Mesenchymal stem cell (in vitro differentiated cells and primary cell): ENCODE measurements around the gene LSP1.

Experiments
- DNase-seq: peaks from one replicate; pipeline ENCODE4 v3.0.0-alpha.2; 2013
- H2AFZ ChIP-seq: one replicate; pipeline ENCODE4 v1.6.1; 2013; ENCODE audit warnings: low read depth, mild to moderate bottlenecking, control low read depth, inconsistent platforms, low read length, moderate library complexity
- H2AK5ac ChIP-seq: 2 replicates; pipeline ENCODE4 v1.6.1; 2013; ENCODE audit warnings: low read length, moderate library complexity, mild to moderate bottlenecking, inconsistent platforms; ENCODE audit not compliant: severe bottlenecking
- H2BK120ac ChIP-seq: one replicate; pipeline ENCODE4 v1.6.1; 2013; ENCODE audit warnings: low read depth, mild to moderate bottlenecking, inconsistent platforms, low read length, moderate library complexity
- H2BK12ac ChIP-seq, 2 experiments: one replicate each; pipeline ENCODE4 v1.6.1; 2013; ENCODE audit warnings: inconsistent platforms in 2 of 2, low read length in 2 of 2, mild to moderate bottlenecking in 2 of 2, moderate library complexity in 2 of 2, control low read depth in 1 of 2
- H2BK15ac ChIP-seq: one replicate; pipeline ENCODE4 v1.6.1; 2013; ENCODE audit warnings: mild to moderate bottlenecking, low read depth, inconsistent platforms; ENCODE audit not compliant: poor library complexity, severe bottlenecking
- H2BK5ac ChIP-seq: 2 replicates; pipeline ENCODE4 v1.6.1; 2013; ENCODE audit warnings: low read depth, mild to moderate bottlenecking, low read length, control low read depth, inconsistent platforms; ENCODE audit not compliant: poor library complexity, severe bottlenecking
- H3K14ac ChIP-seq, 2 experiments: one replicate each; pipeline ENCODE4 v1.6.1; 2013; ENCODE audit warnings: inconsistent platforms in 2 of 2, low read length in 2 of 2, control low read depth in 1 of 2, mild to moderate bottlenecking in 1 of 2, moderate library complexity in 1 of 2
- H3K18ac ChIP-seq, 2 experiments: one replicate each; pipeline ENCODE4 v1.6.1; 2013; ENCODE audit warnings: inconsistent platforms in 2 of 2, low read length in 2 of 2, control low read depth in 1 of 2, low read depth in 1 of 2, mild to moderate bottlenecking in 1 of 2
- H3K23ac ChIP-seq, 2 experiments: one replicate each; pipeline ENCODE4 v1.6.1; 2013; ENCODE audit warnings: inconsistent platforms in 2 of 2, low read length in 2 of 2, mild to moderate bottlenecking in 2 of 2, moderate library complexity in 2 of 2, control low read depth in 1 of 2
- H3K27ac ChIP-seq: 2 replicates; pipeline ENCODE4 v1.5.1; 2013; ENCODE audit warnings: mild to moderate bottlenecking, moderate library complexity, low read length, control low read depth, inconsistent platforms; ENCODE audit not compliant: poor library complexity, severe bottlenecking
- H3K27me3 ChIP-seq, 2 experiments: 2 replicates each; pipeline versions ENCODE4 v1.6.1 to v1.7.0; 2013; ENCODE audit warnings: low read length in 2 of 2, mild to moderate bottlenecking in 2 of 2, moderate library complexity in 2 of 2, control low read depth in 1 of 2, inconsistent platforms in 1 of 2; ENCODE audit not compliant: control insufficient read depth in 1 of 2, insufficient read depth in 1 of 2
- H3K36me3 ChIP-seq, 2 experiments: 2 replicates each; pipeline versions ENCODE4 v1.6.1 to v1.7.0; 2013; ENCODE audit warnings: low read length in 2 of 2, control low read depth in 1 of 2, inconsistent platforms in 1 of 2, low read depth in 1 of 2, mild to moderate bottlenecking in 1 of 2; ENCODE audit not compliant: insufficient read depth in 2 of 2, control insufficient read depth in 1 of 2
- H3K4ac ChIP-seq, 2 experiments: one replicate each; pipeline ENCODE4 v1.6.1; 2013; ENCODE audit warnings: inconsistent platforms in 2 of 2, low read length in 2 of 2, mild to moderate bottlenecking in 2 of 2, moderate library complexity in 2 of 2, control low read depth in 1 of 2, low read depth in 1 of 2
- H3K4me1 ChIP-seq: 2 replicates; pipeline ENCODE4 v1.6.1; 2013; ENCODE audit warnings: low read depth, low read length, control low read depth; ENCODE audit not compliant: control insufficient read depth, insufficient read depth
- H3K4me2 ChIP-seq: 2 replicates; pipeline ENCODE4 v1.6.1; 2013; ENCODE audit warnings: low read length, mild to moderate bottlenecking, inconsistent platforms; ENCODE audit not compliant: poor library complexity, severe bottlenecking
- H3K4me3 ChIP-seq, 2 experiments: 2 replicates each; pipeline versions ENCODE4 v1.5.1 to v1.7.0; 2013; ENCODE audit warnings: low read length in 2 of 2, mild to moderate bottlenecking in 2 of 2, control low read depth in 1 of 2, low read depth in 1 of 2; ENCODE audit not compliant: insufficient read depth in 1 of 2
- H3K79me1 ChIP-seq: replicated peaks from 2 replicates; pipeline ENCODE4 v1.6.1; 2013; ENCODE audit warnings: mild to moderate bottlenecking, control low read depth, low read length, inconsistent platforms; ENCODE audit not compliant: poor library complexity, severe bottlenecking
- H3K9ac ChIP-seq: 2 replicates; pipeline ENCODE4 v1.7.0; 2013; ENCODE audit warnings: mild to moderate bottlenecking, low read length, moderate library complexity
- H3K9me3 ChIP-seq: 2 replicates; pipeline ENCODE4 v1.7.0; 2013; ENCODE audit warnings: mild to moderate bottlenecking, low read length; ENCODE audit not compliant: control insufficient read depth
- H4K8ac ChIP-seq: one replicate; pipeline ENCODE4 v1.6.1; 2013; ENCODE audit warnings: inconsistent platforms, mild to moderate bottlenecking, low read length, moderate library complexity
- H4K91ac ChIP-seq: one replicate; pipeline ENCODE4 v1.6.1; 2013; ENCODE audit warnings: mild to moderate bottlenecking, low read length, inconsistent platforms
- WGBS: methylation state at CpG from one replicate; pipeline ENCODE4 v1.1.7; 2013; ENCODE audit warnings: mixed read lengths; 5-methylcytosine and 5-hydroxymethylcytosine counted together

LSP1 gene

GRCh38 chr11:1807264-1807995 is 45.5 kb upstream of the LSP1 start:
- no peak overlapping the region for H3K4me3 ChIP-seq
- no peak overlapping the region for H3K27ac ChIP-seq
- H2BK12ac ChIP-seq, result no peak overlapping the region
- H3K23ac ChIP-seq, result no peak overlapping the region
- H3K4me2 ChIP-seq, result no peak overlapping the region
- H3K9me3 ChIP-seq, result peaks cover 4% of the 10 kb centered on the region
- H3K18ac ChIP-seq, result no peak overlapping the region
- 79% methylated on average over 13 of the region's 14 CpGs for WGBS
- no peak for DNase-seq
- no peak overlapping the region for H2BK5ac ChIP-seq
- H4K8ac ChIP-seq, result no peak overlapping the region
- no peak overlapping the region for H2BK120ac ChIP-seq
- H3K27me3 ChIP-seq, result peaks cover 7 to 53% of the 10 kb centered on the region in 2 experiments
- H2BK15ac ChIP-seq, result no peak overlapping the region
- no peak overlapping the region for H2AFZ ChIP-seq
- H3K9ac ChIP-seq, result no peak overlapping the region
- H3K4me1 ChIP-seq, result no peaks in the 10 kb centered on the region
- no peaks in the 10 kb centered on the region for H3K36me3 ChIP-seq
- no peak overlapping the region for H3K4ac ChIP-seq
- no peaks in the 10 kb centered on the region for H3K79me1 ChIP-seq
- no peak overlapping the region for H3K14ac ChIP-seq
- no peak overlapping the region for H2AK5ac ChIP-seq
- H4K91ac ChIP-seq, result no peak overlapping the region

- H3K4ac ChIP-seq, result no peak overlapping the region
- H3K18ac ChIP-seq, result no peak overlapping the region
Measured at GRCh38 chr11:1810761-1811160, 42.1 kb upstream of the LSP1 start.

GRCh38 chr11:1812274-1812673 is 40.6 kb upstream of the LSP1 start:
- H2AFZ ChIP-seq, result no peak overlapping the region
- no peak overlapping the region for H4K8ac ChIP-seq
- H3K4ac ChIP-seq, result no peak overlapping the region
- H3K27ac ChIP-seq, result no peak overlapping the region
- H3K4me1 ChIP-seq, result no peaks in the 10 kb centered on the region
- no peak overlapping the region for H2BK120ac ChIP-seq
- no peak overlapping the region for H3K4me2 ChIP-seq
- no peaks in the 10 kb centered on the region for H3K36me3 ChIP-seq
- H2BK15ac ChIP-seq, result no peak overlapping the region
- H3K18ac ChIP-seq, result no peak overlapping the region
- peaks cover 5% of the 10 kb centered on the region for H3K9me3 ChIP-seq
- peaks cover 7 to 52% of the 10 kb centered on the region in 2 experiments for H3K27me3 ChIP-seq
- H3K14ac ChIP-seq, result no peak overlapping the region
- H3K9ac ChIP-seq, result no peak overlapping the region
- H3K79me1 ChIP-seq, result no peaks in the 10 kb centered on the region
- 88% methylated on average over 5 of the region's 5 CpGs for WGBS
- H2BK12ac ChIP-seq, result no peak overlapping the region
- H3K23ac ChIP-seq, result no peak overlapping the region
- DNase-seq, result no peak
- H3K4me3 ChIP-seq, result no peak overlapping the region
- H4K91ac ChIP-seq, result no peak overlapping the region
- no peak overlapping the region for H2BK5ac ChIP-seq
- H2AK5ac ChIP-seq, result no peak overlapping the region

More at GRCh38 chr11:1810761-1811160, 42.1 kb upstream of the LSP1 start:
- no peak overlapping the region for H3K9ac ChIP-seq
- 81% methylated on average over 10 of the region's 10 CpGs for WGBS
- no peak overlapping the region for H2BK12ac ChIP-seq
- H3K14ac ChIP-seq, result no peak overlapping the region
- no peak overlapping the region for H3K4me2 ChIP-seq
- no peak overlapping the region for H3K23ac ChIP-seq
- no peak overlapping the region for H2AK5ac ChIP-seq
- H2AFZ ChIP-seq, result no peak overlapping the region
- H2BK15ac ChIP-seq, result no peak overlapping the region
- no peak overlapping the region for H3K27ac ChIP-seq
- peaks cover 7 to 54% of the 10 kb centered on the region in 2 experiments for H3K27me3 ChIP-seq
- no peak overlapping the region for H4K91ac ChIP-seq
- no peaks in the 10 kb centered on the region for H3K79me1 ChIP-seq
- no peak overlapping the region for H2BK5ac ChIP-seq
- no peak overlapping the region for H3K4me3 ChIP-seq
- no peaks in the 10 kb centered on the region for H3K36me3 ChIP-seq
- DNase-seq, result no peak
- no peak overlapping the region for H2BK120ac ChIP-seq
- H3K4me1 ChIP-seq, result no peaks in the 10 kb centered on the region
- H4K8ac ChIP-seq, result no peak overlapping the region
- H3K9me3 ChIP-seq, result peaks cover 5% of the 10 kb centered on the region

- peaks cover 9% of the 10 kb centered on the region for H3K9me3 ChIP-seq
- no peak for DNase-seq
- H3K4me3 ChIP-seq, result no peak overlapping the region
- H2BK15ac ChIP-seq, result no peak overlapping the region
- H3K79me1 ChIP-seq, result no peaks in the 10 kb centered on the region
- WGBS, result 77% methylated on average over 10 of the region's 15 CpGs
- no peak overlapping the region for H3K4ac ChIP-seq
- H3K27ac ChIP-seq, result no peak overlapping the region
- H3K4me2 ChIP-seq, result no peak overlapping the region
- no peaks in the 10 kb centered on the region for H3K4me1 ChIP-seq
- H2AFZ ChIP-seq, result no peak overlapping the region
- no peak overlapping the region for H4K91ac ChIP-seq
- no peak overlapping the region for H2BK12ac ChIP-seq
- no peak overlapping the region for H3K14ac ChIP-seq
- no peaks in the 10 kb centered on the region for H3K36me3 ChIP-seq
- peaks cover 2 to 51% of the 10 kb centered on the region in 2 experiments for H3K27me3 ChIP-seq
- H3K9ac ChIP-seq, result no peak overlapping the region
- no peak overlapping the region for H4K8ac ChIP-seq
- H2AK5ac ChIP-seq, result no peak overlapping the region
- no peak overlapping the region for H2BK120ac ChIP-seq
- H3K18ac ChIP-seq, result no peak overlapping the region
- no peak overlapping the region for H2BK5ac ChIP-seq
- H3K23ac ChIP-seq, result no peak overlapping the region
Measured at GRCh38 chr11:1812801-1813200, 40.1 kb upstream of the LSP1 start.
